ENCODE results near the gene CAMK2A.

The CAMK2A gene

GRCh38 chr5:150178262-150178661 lies 111.3 kb downstream of the CAMK2A start:
- TF ChIP-seq FOXP2 (optimal IDR thresholded peaks at IDR 0.05; ENCODE audit: borderline replicate concordance, extremely low read depth, extremely low read length, insufficient read depth) = no peak
- TF ChIP-seq SIN3A (IDR thresholded peaks at IDR 0.05; ENCODE audit: borderline replicate concordance, insufficient read depth, low read length) = no peak
- TF ChIP-seq REST (IDR thresholded peaks at IDR 0.05; ENCODE audit: insufficient read depth in 1 of 2, low read depth in 2 of 2, low read length in 2 of 2) = no peak
- TF ChIP-seq TAF1 (IDR thresholded peaks at IDR 0.05; ENCODE audit: borderline replicate concordance, insufficient read depth, low read length) = no peak
- no peak for TF ChIP-seq POLR2AphosphoS5 (IDR thresholded peaks at IDR 0.05; ENCODE audit: low read depth, low read length)

- no peak for TF ChIP-seq TAF1 (IDR thresholded peaks at IDR 0.05; ENCODE audit: borderline replicate concordance, insufficient read depth, low read length)
- TF ChIP-seq SIN3A (IDR thresholded peaks at IDR 0.05; ENCODE audit: borderline replicate concordance, insufficient read depth, low read length) = no peak
- no peak for TF ChIP-seq FOXP2 (optimal IDR thresholded peaks at IDR 0.05; ENCODE audit: borderline replicate concordance, extremely low read depth, extremely low read length, insufficient read depth)
- no peak for TF ChIP-seq REST (IDR thresholded peaks at IDR 0.05; ENCODE audit: insufficient read depth in 1 of 2, low read depth in 2 of 2, low read length in 2 of 2)
- no peak for TF ChIP-seq POLR2AphosphoS5 (IDR thresholded peaks at IDR 0.05; ENCODE audit: low read depth, low read length)
These were observed 111.9 kb downstream of the CAMK2A start for GRCh38 chr5:150177721-150178120.

- no peak for TF ChIP-seq SIN3A (IDR thresholded peaks at IDR 0.05; ENCODE audit: borderline replicate concordance, insufficient read depth, low read length)
- no peak for TF ChIP-seq TAF1 (IDR thresholded peaks at IDR 0.05; ENCODE audit: borderline replicate concordance, insufficient read depth, low read length)
- TF ChIP-seq POLR2AphosphoS5 (IDR thresholded peaks at IDR 0.05; ENCODE audit: low read depth, low read length) = no peak
- TF ChIP-seq FOXP2 (optimal IDR thresholded peaks at IDR 0.05; ENCODE audit: borderline replicate concordance, extremely low read depth, extremely low read length, insufficient read depth) = no peak
- TF ChIP-seq REST (IDR thresholded peaks at IDR 0.05; ENCODE audit: insufficient read depth in 1 of 2, low read depth in 2 of 2, low read length in 2 of 2) = no peak
These were observed 112.7 kb downstream of the CAMK2A start for GRCh38 chr5:150176745-150177477.

- TF ChIP-seq TAF1 (IDR thresholded peaks at IDR 0.05; ENCODE audit: borderline replicate concordance, insufficient read depth, low read length) (no peak), REST (IDR thresholded peaks at IDR 0.05; ENCODE audit: insufficient read depth in 1 of 2, low read depth in 2 of 2, low read length in 2 of 2) (no peak), POLR2AphosphoS5 (IDR thresholded peaks at IDR 0.05; ENCODE audit: low read depth, low read length) (no peak), SIN3A (IDR thresholded peaks at IDR 0.05; ENCODE audit: borderline replicate concordance, insufficient read depth, low read length) (no peak), FOXP2 (optimal IDR thresholded peaks at IDR 0.05; ENCODE audit: borderline replicate concordance, extremely low read depth, extremely low read length, insufficient read depth) (no peak)
These were observed 114.0 kb downstream of the CAMK2A start for GRCh38 chr5:150175536-150175935.

All from PFSK-1 (cell line).